ENCODE data around the gene EIF1.
"Not testable (repeated sequence)": the region's sequence is repeated elsewhere in the genome, so short reads cannot be mapped to it uniquely, and the experiment has no call there.

EIF1 gene

GRCh38 chr17:41656249-41657023 is 32.2 kb upstream of the EIF1 start:
- no peak for DNase-seq

- DNase-seq, result no peak
These were observed 31.4 kb upstream of the EIF1 start for GRCh38 chr17:41657176-41657754.

GRCh38 chr17:41657936-41658335 is 30.7 kb upstream of the EIF1 start:
- DNase-seq, result no peak

- DNase-seq, result no peak
These were observed 29.8 kb upstream of the EIF1 start for GRCh38 chr17:41658846-41659245.

GRCh38 chr17:41659427-41660212 is 29.1 kb upstream of the EIF1 start:
- no peak for DNase-seq

GRCh38 chr17:41660221-41660711 is 28.4 kb upstream of the EIF1 start:
- no peak for DNase-seq

GRCh38 chr17:41663451-41664171 is 25.1 kb upstream of the EIF1 start:
- DNase-seq, result no peak

GRCh38 chr17:41664172-41664457 is 24.6 kb upstream of the EIF1 start:
- no peak for DNase-seq

- no peak for DNase-seq
These were observed 23.8 kb upstream of the EIF1 start for GRCh38 chr17:41664587-41665565.

- DNase-seq, result peak; percentile 57 to 88
These were observed 23.0 kb upstream of the EIF1 start for GRCh38 chr17:41665566-41666236.

GRCh38 chr17:41666237-41666641 is 22.4 kb upstream of the EIF1 start:
- DNase-seq, result peak in 1 of 2 experiments; percentile 59

- peak; percentile 33 to 72 for DNase-seq
These were observed 21.9 kb upstream of the EIF1 start for GRCh38 chr17:41666708-41667279.

- DNase-seq, result no peak
These were observed 21.2 kb upstream of the EIF1 start for GRCh38 chr17:41667280-41668041.

- DNase-seq, result no peak
These were observed 16.5 kb upstream of the EIF1 start for GRCh38 chr17:41672153-41672552.

- not testable (repeated sequence) for DNase-seq
These were observed 13.3 kb upstream of the EIF1 start for GRCh38 chr17:41675157-41676057.

GRCh38 chr17:41676058-41676419 is 12.6 kb upstream of the EIF1 start:
- no peak for DNase-seq

GRCh38 chr17:41678411-41678906 is 10.2 kb upstream of the EIF1 start:
- no peak for DNase-seq

- DNase-seq, result no peak
These were observed 9.6 kb upstream of the EIF1 start for GRCh38 chr17:41678907-41679739.
